ENCODE results near the gene TSTD2. TPM values are rescaled to one million over a fixed set of nuclear protein-coding genes. Genes with fewer than 3 reads are reported as not detected.

The TSTD2 gene
- polyA plus RNA-seq, 1 of the 3 experiments (the other 2 are of a cell fraction) = 11.5 TPM

DNA sequence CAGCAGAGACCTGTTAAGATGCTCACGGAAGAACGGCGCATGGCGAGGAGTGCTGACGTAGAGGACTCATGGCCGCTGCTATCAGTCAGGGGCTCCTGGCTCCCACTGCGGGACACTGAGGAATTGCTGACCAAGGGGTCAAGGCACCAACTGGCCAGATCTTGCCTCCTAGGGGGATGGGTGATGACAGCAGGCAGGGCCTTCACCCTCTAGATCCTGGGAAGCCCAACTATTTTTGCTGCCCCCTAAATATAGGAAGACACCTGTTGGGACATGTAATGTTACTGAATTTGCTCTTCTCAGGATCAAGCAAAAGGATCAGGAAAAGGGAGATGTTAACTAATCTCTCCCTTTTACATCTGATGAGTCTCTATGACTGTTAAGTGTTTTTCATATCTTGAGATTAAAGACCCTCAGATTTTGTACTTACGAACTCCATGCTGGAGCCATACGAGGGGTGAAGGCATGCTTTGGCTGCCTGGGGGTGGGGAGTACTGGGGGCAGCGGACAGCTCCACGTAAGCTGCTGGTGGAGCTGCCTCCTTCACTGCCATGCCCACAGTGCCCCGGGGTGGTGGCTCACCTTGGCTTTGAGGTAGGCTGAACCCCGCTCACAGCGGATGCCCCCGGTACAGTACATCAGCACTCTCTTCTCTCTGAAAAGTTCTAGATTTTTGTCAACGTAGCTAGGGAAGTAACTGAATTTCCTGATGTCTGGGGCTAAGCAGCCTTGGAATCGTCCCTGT lies 28.1 kb downstream of the TSTD2 start:
- ChIA-PET POLR2A (no interaction called here), CTCF (interaction anchor here (12.5 to 28.6 kb wide), 2 partner anchors 8 to 135 kb away, joined by 213 to 677 read pairs; no protein-coding TSS in a partner anchor)
- Histone ChIP-seq H3K4me3 (ENCODE audit: low read depth in 2 of 2, low read length in 1 of 2) (no peak overlapping the region), H3K9me3 (no peaks in the 10 kb centered on the region), H3K9ac (no peak overlapping the region), H3K27ac (ENCODE audit: low read depth in 2 of 2, low read length in 1 of 2) (no peak overlapping the region), H3K27me3 (ENCODE audit: insufficient read depth) (no peaks in the 10 kb centered on the region), H3K4me1 (ENCODE audit: control insufficient read depth in 1 of 2, insufficient read depth in 2 of 2, low read depth in 1 of 2, low read length in 1 of 2) (peaks cover 0 to 4% of the 10 kb centered on the region in 2 experiments; a peak in 1 of 4 replicates), H3K4me2 (no peak overlapping the region), H3K79me2 (ENCODE audit: insufficient read depth) (no peaks in the 10 kb centered on the region), H3K36me3 (replicated peaks in 1 of 2; ENCODE audit: control insufficient read depth in 1 of 2, insufficient read depth in 2 of 2, low read length in 1 of 2) (peaks cover 18 to 68% of the 10 kb centered on the region in 2 experiments), H3F3A (replicated peaks; ENCODE audit: insufficient read depth) (no peaks in the 10 kb centered on the region), H3K9me2 (no peaks in the 10 kb centered on the region), H2AFZ (ENCODE audit: low read depth) (no peak overlapping the region), H4K20me1 (ENCODE audit: insufficient read depth) (no peaks in the 10 kb centered on the region)
- 94% methylated on average over 15 of the region's 17 CpGs for WGBS (ENCODE audit: low lambda C conversion rate)
- TF ChIP-seq MXI1 (IDR thresholded peaks at IDR 0.05; ENCODE audit: low read depth, low read length) = no peak
- TF ChIP-seq RFX5 (IDR thresholded peaks at IDR 0.05; ENCODE audit: low read length) = no peak
- TF ChIP-seq EP300 (IDR thresholded peaks at IDR 0.05; ENCODE audit: borderline replicate concordance in 1 of 2, low read depth in 1 of 2, low read length in 1 of 2) = no peak
- no peak for TF ChIP-seq FOXM1 (IDR thresholded peaks at IDR 0.05; ENCODE audit: low read depth)
- no peak for TF ChIP-seq FOXJ3 (CRISPR knock-in tag; IDR thresholded peaks at IDR 0.05)
- TF ChIP-seq, protein P1, sequence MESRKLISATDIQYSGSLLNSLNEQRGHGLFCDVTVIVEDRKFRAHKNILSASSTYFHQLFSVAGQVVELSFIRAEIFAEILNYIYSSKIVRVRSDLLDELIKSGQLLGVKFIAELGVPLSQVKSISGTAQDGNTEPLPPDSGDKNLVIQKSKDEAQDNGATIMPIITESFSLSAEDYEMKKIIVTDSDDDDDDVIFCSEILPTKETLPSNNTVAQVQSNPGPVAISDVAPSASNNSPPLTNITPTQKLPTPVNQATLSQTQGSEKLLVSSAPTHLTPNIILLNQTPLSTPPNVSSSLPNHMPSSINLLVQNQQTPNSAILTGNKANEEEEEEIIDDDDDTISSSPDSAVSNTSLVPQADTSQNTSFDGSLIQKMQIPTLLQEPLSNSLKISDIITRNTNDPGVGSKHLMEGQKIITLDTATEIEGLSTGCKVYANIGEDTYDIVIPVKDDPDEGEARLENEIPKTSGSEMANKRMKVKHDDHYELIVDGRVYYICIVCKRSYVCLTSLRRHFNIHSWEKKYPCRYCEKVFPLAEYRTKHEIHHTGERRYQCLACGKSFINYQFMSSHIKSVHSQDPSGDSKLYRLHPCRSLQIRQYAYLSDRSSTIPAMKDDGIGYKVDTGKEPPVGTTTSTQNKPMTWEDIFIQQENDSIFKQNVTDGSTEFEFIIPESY (IDR thresholded peaks at IDR 0.05; ENCODE audit: borderline replicate concordance, low read depth) = no peak
- TF ChIP-seq TCF12 (IDR thresholded peaks at IDR 0.05) = no peak
- no peak for TF ChIP-seq NRF1 (IDR thresholded peaks at IDR 0.05; ENCODE audit: low read depth, low read length)
- DNase-seq = no peak

DNA sequence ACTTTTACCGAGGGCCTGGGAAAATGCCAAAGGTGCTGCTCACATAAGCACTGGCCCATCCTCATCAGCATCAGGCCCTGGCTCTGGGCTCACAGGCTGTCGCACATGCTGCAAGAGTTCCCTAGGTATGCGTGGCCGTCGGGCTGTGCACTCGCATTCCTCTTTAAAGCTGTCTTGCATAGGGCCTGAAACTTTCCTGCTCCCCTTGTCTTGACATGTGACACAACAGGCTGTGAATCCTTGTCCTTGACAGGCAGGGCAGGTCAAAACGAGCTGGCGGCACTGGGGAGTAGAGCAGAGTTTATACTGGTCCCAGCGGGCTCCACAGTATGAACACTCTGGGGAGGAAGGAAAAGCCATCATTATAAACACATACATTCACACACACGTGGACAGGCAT lies 30.7 kb downstream of the TSTD2 start:
- Histone ChIP-seq H3K9me2 (no peaks in the 10 kb centered on the region), H3K79me2 (ENCODE audit: insufficient read depth) (no peaks in the 10 kb centered on the region), H3K4me1 (ENCODE audit: control insufficient read depth in 1 of 2, insufficient read depth in 2 of 2, low read depth in 1 of 2, low read length in 1 of 2) (peaks cover 0 to 24% of the 10 kb centered on the region in 2 experiments; a peak in 2 of 4 replicates), H3K27me3 (ENCODE audit: insufficient read depth) (no peaks in the 10 kb centered on the region), H3K9me3 (no peaks in the 10 kb centered on the region), H3F3A (replicated peaks; ENCODE audit: insufficient read depth) (no peaks in the 10 kb centered on the region), H3K4me2 (no peak overlapping the region), H4K20me1 (ENCODE audit: insufficient read depth) (no peaks in the 10 kb centered on the region), H3K9ac (no peak overlapping the region), H3K36me3 (replicated peaks in 1 of 2; ENCODE audit: control insufficient read depth in 1 of 2, insufficient read depth in 2 of 2, low read length in 1 of 2) (peaks cover 8 to 72% of the 10 kb centered on the region in 2 experiments), H3K4me3 (ENCODE audit: low read depth in 2 of 2, low read length in 1 of 2) (no peak overlapping the region), H3K27ac (ENCODE audit: low read depth in 2 of 2, low read length in 1 of 2) (no peak overlapping the region; a peak in 1 of 4 replicates), H2AFZ (ENCODE audit: low read depth) (no peak overlapping the region)
- no peak for DNase-seq
- TF ChIP-seq RAD21 (IDR thresholded peaks at IDR 0.05; ENCODE audit: low read length) = no peak
- POLR2A ChIA-PET = interaction anchor here (1.0 kb wide), 1 partner anchor 31 kb away, joined by 3 read pairs; the partner anchor contains the start of genes NCBP1 and TSTD2
- 90% methylated on average over 9 of the region's 10 CpGs for WGBS (ENCODE audit: low lambda C conversion rate)
- CTCF ChIA-PET = interaction anchor here (0.8 to 28.6 kb wide), 7 partner anchors 10 to 132 kb away, joined by 3 to 677 read pairs (median 3); no protein-coding TSS in a partner anchor

Data from SK-N-SH (cell line).